Measurements from ENCODE around the gene SUN5. TPM values are rescaled to one million over a fixed set of nuclear protein-coding genes. Genes with fewer than 3 reads are reported as not detected.

The SUN5 gene, protein sequence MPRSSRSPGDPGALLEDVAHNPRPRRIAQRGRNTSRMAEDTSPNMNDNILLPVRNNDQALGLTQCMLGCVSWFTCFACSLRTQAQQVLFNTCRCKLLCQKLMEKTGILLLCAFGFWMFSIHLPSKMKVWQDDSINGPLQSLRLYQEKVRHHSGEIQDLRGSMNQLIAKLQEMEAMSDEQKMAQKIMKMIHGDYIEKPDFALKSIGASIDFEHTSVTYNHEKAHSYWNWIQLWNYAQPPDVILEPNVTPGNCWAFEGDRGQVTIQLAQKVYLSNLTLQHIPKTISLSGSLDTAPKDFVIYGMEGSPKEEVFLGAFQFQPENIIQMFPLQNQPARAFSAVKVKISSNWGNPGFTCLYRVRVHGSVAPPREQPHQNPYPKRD
- total RNA-seq = not detected in 2 replicates

DNA sequence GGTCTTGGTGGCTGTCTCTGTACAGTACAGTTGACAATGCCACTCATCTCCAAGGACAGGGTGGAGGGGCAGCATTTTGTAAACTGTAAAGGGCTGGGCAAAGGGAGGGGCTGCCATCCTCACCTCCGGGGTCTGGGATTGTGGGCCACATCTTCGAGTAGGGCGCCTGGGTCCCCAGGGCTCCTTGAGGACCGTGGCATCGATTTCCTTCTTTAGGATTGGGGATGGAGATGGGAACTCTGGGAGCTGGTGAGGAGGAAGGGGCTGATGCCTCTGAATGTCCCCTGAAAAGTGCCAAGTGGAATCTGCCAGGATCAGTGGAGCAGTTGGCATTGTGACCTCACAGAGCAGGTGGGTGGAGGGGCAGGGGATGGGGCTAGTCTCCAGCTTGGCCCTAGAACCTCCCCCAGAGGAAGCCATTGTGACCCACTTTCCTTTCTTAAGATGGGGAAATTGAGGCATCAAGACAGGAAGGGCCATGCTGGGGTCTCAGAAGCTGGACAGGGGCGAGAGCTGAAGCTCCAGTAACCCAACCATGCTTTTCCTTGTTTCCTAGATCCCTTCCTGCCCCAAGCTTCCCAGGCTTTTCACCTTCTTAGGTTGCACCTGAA lies at the start of gene SUN5:
Gene SUN5, minus strand, starts transcription at position 293 of the 611 bp plus-strand sequence. Its CDS starts 93 bp downstream, at position 200.

DNA sequence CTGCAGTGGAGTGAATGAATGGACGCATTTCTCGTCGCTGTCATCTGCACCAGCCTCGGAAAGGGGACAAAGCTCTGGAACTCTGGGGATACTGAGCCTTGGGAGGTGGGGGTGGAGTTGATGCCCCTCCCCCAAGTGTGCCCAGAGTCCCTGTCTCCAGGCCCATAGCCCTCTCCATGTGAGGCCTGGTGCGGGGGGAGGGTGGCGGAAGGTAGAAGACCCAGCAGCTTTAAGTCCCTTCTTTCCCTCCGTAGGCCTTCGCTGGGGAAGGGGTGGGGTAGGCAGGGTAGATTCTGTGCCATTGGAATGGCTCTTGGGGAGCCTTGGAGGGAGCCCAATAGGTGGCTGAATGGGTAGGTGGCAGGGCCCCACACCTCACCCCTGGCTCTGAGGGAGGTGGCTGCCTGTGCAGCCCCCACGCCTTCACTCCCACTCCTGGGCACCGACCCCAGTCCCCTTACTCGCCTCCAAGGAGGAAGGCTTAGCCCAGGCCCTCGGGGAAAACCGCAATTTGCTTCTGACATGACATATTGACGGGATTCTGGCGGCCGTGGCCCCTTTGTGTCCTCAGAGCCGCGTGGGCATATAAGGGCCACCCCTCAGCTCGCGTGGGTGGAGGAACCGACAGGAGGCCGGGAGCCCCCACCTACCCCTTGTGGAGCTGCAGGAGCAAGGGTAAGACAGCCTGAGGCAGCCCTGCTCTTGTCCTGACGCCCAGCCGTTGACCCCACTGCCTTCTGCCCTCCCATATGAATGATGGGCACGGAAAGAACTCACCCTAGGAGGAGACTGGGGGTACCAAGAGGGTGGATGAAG lies 49.3 kb upstream of the SUN5 start, which contains the start of gene BPIFB3:
Gene BPIFB3, plus strand, starts transcription at position 613 of the 816 bp plus-strand sequence. CDS start 1,533 bp downstream, outside the sequence.

DNA sequence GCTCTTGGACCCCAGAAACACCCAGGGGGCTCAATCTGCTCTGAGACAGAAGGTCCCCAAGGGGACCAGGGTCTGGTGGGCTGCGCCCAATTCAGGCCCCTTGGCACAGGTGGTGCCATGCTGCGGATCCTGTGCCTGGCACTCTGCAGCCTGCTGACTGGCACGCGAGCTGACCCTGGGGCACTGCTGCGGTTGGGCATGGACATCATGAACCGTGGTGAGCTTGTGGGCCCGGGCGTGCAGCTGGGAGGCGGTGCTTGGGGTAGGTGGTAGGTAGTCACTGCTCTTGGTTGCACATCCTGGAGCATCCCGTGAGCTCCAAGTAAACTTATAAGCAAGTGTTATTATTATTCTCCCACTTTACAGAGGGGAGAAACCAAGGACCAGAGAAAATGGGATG lies 27.3 kb upstream of the SUN5 start, which contains the start of gene BPIFB6:
Gene BPIFB6, plus strand, starts transcription at position 118 of the 400 bp plus-strand sequence. Its CDS starts 0 bp downstream, at position 118.

DNA sequence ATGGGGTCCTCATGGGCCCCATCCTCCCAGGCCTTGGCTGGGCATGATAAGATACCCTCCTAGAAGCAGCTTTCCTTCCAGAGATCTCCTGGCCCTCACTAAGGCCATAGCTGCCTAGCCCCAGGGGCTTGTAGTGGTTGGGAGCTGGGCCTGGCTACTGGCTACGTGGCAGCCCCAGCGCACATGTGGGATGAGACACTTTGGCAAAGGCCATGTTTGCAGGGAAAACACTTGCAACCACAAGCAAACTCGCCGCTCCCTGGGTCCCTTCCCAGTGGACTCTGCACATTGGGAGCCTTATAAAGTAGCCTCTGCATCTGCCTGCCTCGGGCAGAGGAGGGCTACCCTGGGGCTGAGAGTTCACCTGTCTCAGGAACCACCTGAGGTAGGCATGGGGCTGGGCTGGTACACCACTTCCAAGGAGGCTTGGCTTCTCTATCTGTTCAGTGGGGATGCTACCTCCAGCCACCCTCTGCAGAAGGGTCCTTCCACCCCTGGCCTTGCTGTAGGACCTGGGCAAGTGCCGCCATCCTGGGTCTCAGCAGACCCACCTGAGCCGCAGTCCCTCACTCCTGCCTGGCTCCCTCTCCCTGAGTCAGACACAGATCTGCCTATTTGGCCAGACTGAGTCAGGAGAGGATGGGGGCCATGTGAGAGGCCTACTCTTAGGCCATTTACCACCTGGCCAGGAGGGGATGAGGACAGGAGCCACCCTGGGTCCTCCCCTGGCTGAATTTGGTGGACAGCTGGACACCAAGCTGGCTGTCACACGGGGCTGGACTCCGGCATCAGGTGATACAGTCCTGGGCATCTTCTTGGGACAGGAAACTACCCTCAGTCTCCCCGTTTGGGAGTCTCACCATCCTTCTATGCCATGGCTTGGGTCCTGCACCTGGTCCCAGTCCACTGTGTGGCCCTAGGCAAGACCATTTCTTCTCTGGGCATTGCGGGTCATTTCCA lies 3.4 kb upstream of the SUN5 start, which contains the start of gene BPIFB2:
Gene BPIFB2, plus strand, starts transcription at position 329 of the 960 bp plus-strand sequence. CDS start 871 bp downstream, outside the sequence.

Other genes with a start within 250 kb of the SUN5 start
- gene DNMT3B, start 242.0 kb downstream of the SUN5 start, total RNA-seq = 1.7 and 1.8 TPM in 2 replicates
- 80.1 and 83.9 TPM in 2 replicates for gene MAPRE1, start 184.5 kb downstream of the SUN5 start, total RNA-seq
- gene EFCAB8, start 145.5 kb downstream of the SUN5 start, total RNA-seq = under 0.01 TPM in 1 of 2 replicates, not detected in the other
- gene BPIFB2, start 3.3 kb upstream of the SUN5 start, total RNA-seq = not detected in 2 replicates
- not detected in 2 replicates for gene BPIFB6, start 27.2 kb upstream of the SUN5 start, total RNA-seq
- gene BPIFB3, start 49.5 kb upstream of the SUN5 start, total RNA-seq = not detected in 2 replicates
- not detected in 2 replicates for gene BPIFB4, start 75.2 kb upstream of the SUN5 start, total RNA-seq
- not detected in 2 replicates for gene BPIFA2, start 163.7 kb upstream of the SUN5 start, total RNA-seq
- gene BPIFA3, start 212.9 kb upstream of the SUN5 start, total RNA-seq = not detected in 2 replicates
- not detected in 2 replicates for gene BPIFA1, start 231.6 kb upstream of the SUN5 start, total RNA-seq

Measured in hair follicle dermal papilla cell (primary cell).